Trophoblast cell (in vitro differentiated cells and primary cell): Measurements from ENCODE around the gene GRID1.

Source experiments
- DNase-seq, 2 donors: peaks; one replicate each; pipeline ENCODE4 v3.0.0-alpha.2; 2016
- H2AFZ ChIP-seq: 2 replicates; pipeline ENCODE4 v1.6.1; 2013; ENCODE audit warnings: low read length, moderate library complexity, mild to moderate bottlenecking; ENCODE audit not compliant: insufficient read depth, poor library complexity
- H2AK5ac ChIP-seq: 2 replicates; pipeline ENCODE4 v1.6.1; 2013; ENCODE audit warnings: mild to moderate bottlenecking, low read length
- H2BK120ac ChIP-seq: 2 replicates; pipeline ENCODE4 v1.6.1; 2013; ENCODE audit warnings: low read length, mild to moderate bottlenecking, moderate library complexity; ENCODE audit not compliant: insufficient read depth, poor library complexity
- H2BK12ac ChIP-seq: 2 replicates; pipeline ENCODE4 v1.6.1; 2013; ENCODE audit warnings: mild to moderate bottlenecking, low read length, moderate library complexity
- H2BK5ac ChIP-seq: 2 replicates; pipeline ENCODE4 v1.6.1; 2013; ENCODE audit warnings: low read length, low read depth, moderate library complexity, mild to moderate bottlenecking; ENCODE audit not compliant: poor library complexity
- H3K14ac ChIP-seq: 2 replicates; pipeline ENCODE4 v1.6.1; 2013; ENCODE audit warnings: mild to moderate bottlenecking, low read length
- H3K18ac ChIP-seq: 2 replicates; pipeline ENCODE4 v1.6.1; 2013; ENCODE audit warnings: mild to moderate bottlenecking, low read length
- H3K23ac ChIP-seq: 2 replicates; pipeline ENCODE4 v1.6.1; 2013; ENCODE audit warnings: low read length
- H3K27ac ChIP-seq: 2 replicates; pipeline ENCODE4 v1.5.1; 2013; ENCODE audit warnings: low read depth, mild to moderate bottlenecking, inconsistent platforms, low read length, moderate library complexity
- H3K27me3 ChIP-seq: 2 replicates; pipeline ENCODE4 v1.6.1; 2013; ENCODE audit warnings: inconsistent platforms, mild to moderate bottlenecking, low read length, moderate library complexity; ENCODE audit not compliant: insufficient read depth
- H3K36me3 ChIP-seq, 2 experiments: 1 replicate in 1 of 2; 2 replicates in 1 of 2; pipeline ENCODE4 v1.6.1; 2013; ENCODE audit warnings: low read length in 2 of 2, mild to moderate bottlenecking in 2 of 2, moderate library complexity in 1 of 2; ENCODE audit not compliant: insufficient read depth in 2 of 2, control insufficient read depth in 1 of 2
- H3K4ac ChIP-seq: 2 replicates; pipeline ENCODE4 v1.6.1; 2013; ENCODE audit warnings: low read depth, mild to moderate bottlenecking, low read length, moderate library complexity
- H3K4me1 ChIP-seq, 2 experiments: 1 replicate in 1 of 2; 2 replicates in 1 of 2; pipeline ENCODE4 v1.6.1; 2013; ENCODE audit warnings: low read length in 2 of 2, mild to moderate bottlenecking in 2 of 2, moderate library complexity in 1 of 2; ENCODE audit not compliant: insufficient read depth in 2 of 2, control insufficient read depth in 1 of 2
- H3K4me2 ChIP-seq: 2 replicates; pipeline ENCODE4 v1.6.1; 2013; ENCODE audit warnings: inconsistent platforms, mild to moderate bottlenecking, low read length, moderate library complexity
- H3K4me3 ChIP-seq: 2 replicates; pipeline ENCODE4 v1.5.1; 2013; ENCODE audit warnings: mild to moderate bottlenecking, low read depth, low read length, inconsistent platforms
- H3K79me1 ChIP-seq: one replicate; pipeline ENCODE4 v1.6.1; 2013; ENCODE audit warnings: low read length
- H3K79me2 ChIP-seq: 2 replicates; pipeline ENCODE4 v1.6.1; 2013; ENCODE audit warnings: low read length, mild to moderate bottlenecking; ENCODE audit not compliant: control insufficient read depth, insufficient read depth, poor library complexity
- H3K9ac ChIP-seq: 2 replicates; pipeline ENCODE4 v1.6.1; 2013; ENCODE audit warnings: mild to moderate bottlenecking, low read length
- H3K9me3 ChIP-seq: 2 replicates; pipeline ENCODE4 v1.6.1; 2013; ENCODE audit warnings: low read depth, mild to moderate bottlenecking, control low read depth, inconsistent platforms, low read length; ENCODE audit not compliant: insufficient read depth
- H4K12ac ChIP-seq: 2 replicates; pipeline ENCODE4 v1.6.1; 2013; ENCODE audit warnings: low read depth, mild to moderate bottlenecking, low read length, moderate library complexity
- H4K8ac ChIP-seq: 2 replicates; pipeline ENCODE4 v1.6.1; 2013; ENCODE audit warnings: low read depth, mild to moderate bottlenecking, low read length, moderate library complexity
- H4K91ac ChIP-seq: one replicate; pipeline ENCODE4 v1.6.1; 2013; ENCODE audit warnings: low read depth, mild to moderate bottlenecking, low read length, moderate library complexity
- WGBS: extraction: QIAGEN DNeasy Blood & Tissue Kit; methylation state at CpG from one replicate; pipeline ENCODE4 v1.1.7; 2013; ENCODE audit warnings: missing lambda C conversion rate; ENCODE audit not compliant: insufficient read length, insufficient coverage; ENCODE audit errors: extremely low coverage; 5-methylcytosine and 5-hydroxymethylcytosine counted together

Gene GRID1

DNA sequence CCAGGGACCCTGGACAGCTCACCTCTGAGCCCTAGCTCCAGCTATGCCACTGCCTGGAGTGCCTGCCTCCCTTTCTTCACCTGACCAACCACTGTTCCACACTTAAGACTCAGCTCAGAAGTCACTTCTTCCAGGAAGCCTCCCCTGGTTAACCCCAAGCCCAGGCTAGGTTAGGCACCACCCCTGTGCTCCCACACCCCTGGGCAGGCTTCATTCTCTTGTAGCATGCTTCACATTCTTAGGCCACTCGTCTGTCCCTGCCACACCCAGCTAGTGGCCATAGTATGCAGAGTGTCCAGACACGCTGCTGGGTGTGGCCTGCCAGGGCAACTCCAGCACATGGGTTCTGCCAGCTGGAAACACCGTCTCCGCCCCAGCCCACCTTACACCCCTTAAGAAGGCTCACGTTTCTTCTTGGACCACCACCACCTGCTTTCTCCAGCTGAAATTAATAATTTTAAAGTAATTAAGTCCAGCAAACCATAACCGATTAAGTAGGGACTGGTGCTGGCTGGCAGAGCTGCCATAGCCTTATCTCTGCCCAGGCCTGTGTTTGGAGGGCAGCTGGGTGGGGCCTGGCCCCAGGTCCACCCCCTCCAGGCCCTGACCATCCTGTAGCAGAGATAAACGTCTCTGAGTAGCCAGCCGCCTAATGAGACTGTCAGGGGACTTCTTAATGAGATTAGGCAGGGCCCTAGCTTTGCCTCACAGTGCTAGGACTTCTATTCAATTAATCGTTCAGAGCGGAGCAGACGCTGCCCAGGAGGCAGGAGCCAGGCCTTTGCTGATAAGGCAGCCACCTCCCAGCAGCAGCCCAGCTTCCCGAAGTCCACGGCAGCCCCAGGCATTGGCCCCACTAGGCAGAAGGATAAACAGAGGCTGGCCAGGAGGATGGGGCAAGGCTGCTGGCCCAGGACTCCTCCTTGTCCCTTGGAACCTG, 20.5 kb downstream of the GRID1 start:
- Histone ChIP-seq H3K79me1 (no peaks in the 10 kb centered on the region), H3K18ac (no peak overlapping the region), H3K23ac (no peak overlapping the region), H3K4me3 (no peak overlapping the region), H3K4ac (no peak overlapping the region), H3K14ac (no peak overlapping the region), H4K91ac (no peak overlapping the region), H3K27me3 (no peaks in the 10 kb centered on the region), H3K79me2 (no peaks in the 10 kb centered on the region), H3K4me1 (peaks cover 2 to 12% of the 10 kb centered on the region in 2 experiments), H2BK120ac (no peak overlapping the region), H3K4me2 (no peak overlapping the region), H2BK12ac (no peak overlapping the region), H3K9me3 (peaks cover 1% of the 10 kb centered on the region), H3K36me3 (no peaks in the 10 kb centered on the region), H4K12ac (no peak overlapping the region), H4K8ac (no peak overlapping the region), H2AFZ (no peak overlapping the region), H3K9ac (no peak overlapping the region), H3K27ac (no peak overlapping the region), H2BK5ac (no peak overlapping the region), H2AK5ac (no peak overlapping the region)
- no CpG with 5 or more reads among the region's 13 CpGs for WGBS
- DNase-seq = peak; percentile 36 to 52

DNA sequence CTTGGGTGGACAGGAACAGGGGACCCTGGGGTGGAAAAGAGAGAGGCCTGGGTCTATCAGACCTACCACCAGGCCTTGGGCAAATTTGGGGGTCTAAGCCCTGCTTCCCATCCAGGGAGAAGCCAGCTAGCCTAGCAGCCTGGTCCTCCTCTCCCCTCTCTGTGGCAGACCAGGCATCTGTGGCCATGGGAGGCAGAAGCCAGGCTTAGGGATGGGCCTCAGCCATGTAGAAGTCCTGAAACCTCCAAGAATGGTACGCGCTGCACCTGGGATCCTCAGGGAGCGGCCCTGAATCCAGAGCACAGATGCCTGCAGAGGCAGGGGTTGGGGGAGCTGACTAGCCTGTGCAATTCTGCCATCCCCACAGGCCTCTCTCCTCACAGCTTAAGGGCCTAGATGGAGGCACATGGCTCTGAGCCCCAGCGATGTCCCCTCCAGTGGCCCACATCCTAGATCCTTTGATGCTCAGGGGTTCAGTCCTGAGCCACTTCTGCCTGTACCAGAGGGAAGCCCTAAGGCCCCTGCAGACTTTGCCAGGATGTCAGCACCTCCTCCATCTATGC, 21.2 kb downstream of the GRID1 start:
- H3K9me3 ChIP-seq = peaks cover 1% of the 10 kb centered on the region
- no peak overlapping the region for H4K91ac ChIP-seq
- WGBS = no CpG with 5 or more reads among the region's 4 CpGs
- H3K18ac ChIP-seq = no peak overlapping the region
- no peak overlapping the region for H3K4ac ChIP-seq
- no peak overlapping the region for H3K4me2 ChIP-seq
- H2BK5ac ChIP-seq = no peak overlapping the region
- H2AK5ac ChIP-seq = no peak overlapping the region
- no peaks in the 10 kb centered on the region for H3K79me1 ChIP-seq
- no peak overlapping the region for H3K9ac ChIP-seq
- no peaks in the 10 kb centered on the region for H3K27me3 ChIP-seq
- no peak overlapping the region for H2BK12ac ChIP-seq
- H3K23ac ChIP-seq = no peak overlapping the region
- H3K36me3 ChIP-seq = no peaks in the 10 kb centered on the region
- H4K8ac ChIP-seq = no peak overlapping the region
- H3K4me3 ChIP-seq = no peak overlapping the region
- H3K14ac ChIP-seq = no peak overlapping the region
- H2AFZ ChIP-seq = no peak overlapping the region
- H3K4me1 ChIP-seq = peaks cover 2 to 12% of the 10 kb centered on the region in 2 experiments
- H2BK120ac ChIP-seq = no peak overlapping the region
- no peak overlapping the region for H3K27ac ChIP-seq
- DNase-seq = no peak
- no peaks in the 10 kb centered on the region for H3K79me2 ChIP-seq
- no peak overlapping the region for H4K12ac ChIP-seq

DNA sequence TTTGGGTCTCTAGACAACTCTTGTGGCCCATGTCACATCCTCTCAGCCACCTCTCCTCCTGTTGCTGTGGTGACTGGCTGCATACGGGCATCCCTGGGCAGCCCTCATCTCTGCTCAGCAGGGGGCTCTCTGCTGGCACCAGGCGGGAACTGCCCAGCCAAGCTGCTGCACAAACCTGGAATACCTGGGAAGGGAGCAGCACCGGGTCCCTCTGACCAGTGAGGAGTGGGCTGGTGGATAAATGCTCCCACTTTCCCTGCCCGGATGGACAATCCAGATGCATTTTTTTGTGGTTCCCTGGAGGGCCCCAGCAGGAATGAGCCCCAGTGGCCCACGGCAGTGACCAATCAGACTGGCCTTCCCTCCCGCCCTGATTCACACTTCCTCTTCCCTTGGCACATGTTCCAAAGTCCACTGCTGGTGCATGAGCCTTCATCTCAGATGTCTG, 21.9 kb downstream of the GRID1 start:
- Histone ChIP-seq H3K4me2 (no peak overlapping the region), H3K9ac (no peak overlapping the region), H3K27me3 (no peaks in the 10 kb centered on the region), H2AK5ac (no peak overlapping the region), H3K79me1 (no peaks in the 10 kb centered on the region), H2BK120ac (no peak overlapping the region), H2BK12ac (no peak overlapping the region), H3K9me3 (peaks cover 1% of the 10 kb centered on the region), H2AFZ (no peak overlapping the region), H3K4ac (no peak overlapping the region), H3K4me1 (peaks cover 2 to 12% of the 10 kb centered on the region in 2 experiments), H4K91ac (no peak overlapping the region), H4K12ac (no peak overlapping the region), H3K36me3 (no peaks in the 10 kb centered on the region), H4K8ac (no peak overlapping the region), H3K23ac (no peak overlapping the region), H2BK5ac (no peak overlapping the region), H3K79me2 (no peaks in the 10 kb centered on the region), H3K14ac (no peak overlapping the region), H3K18ac (no peak overlapping the region), H3K4me3 (no peak overlapping the region), H3K27ac (no peak overlapping the region)
- no peak for DNase-seq
- no CpG with 5 or more reads among the region's 6 CpGs for WGBS

DNA sequence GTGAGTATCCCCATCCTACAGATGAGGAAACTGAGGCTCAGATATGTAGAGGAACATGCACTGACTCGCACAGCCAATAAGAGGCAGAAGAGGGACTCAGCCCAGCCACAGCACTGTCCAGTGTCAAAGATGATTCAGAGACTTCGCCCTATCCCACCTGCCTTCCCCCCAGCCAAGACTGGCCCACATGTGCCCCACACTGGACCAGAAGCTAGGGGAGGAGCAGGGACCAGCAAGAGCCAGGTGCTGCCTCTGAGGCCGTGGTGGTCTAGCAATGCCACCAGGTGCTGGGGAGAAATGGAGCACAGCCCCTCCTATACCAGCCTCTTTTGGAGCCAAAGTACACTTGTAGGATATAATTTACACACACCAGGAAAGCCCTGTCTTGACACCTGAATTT, 22.3 kb downstream of the GRID1 start:
- no peaks in the 10 kb centered on the region for H3K36me3 ChIP-seq
- no peaks in the 10 kb centered on the region for H3K79me2 ChIP-seq
- DNase-seq = no peak
- H2BK5ac ChIP-seq = no peak overlapping the region
- no peak overlapping the region for H3K9ac ChIP-seq
- H2AK5ac ChIP-seq = no peak overlapping the region
- no peak overlapping the region for H2BK12ac ChIP-seq
- no CpG with 5 or more reads among the region's 3 CpGs for WGBS
- no peak overlapping the region for H2BK120ac ChIP-seq
- H4K8ac ChIP-seq = no peak overlapping the region
- peaks cover 1% of the 10 kb centered on the region for H3K9me3 ChIP-seq
- H3K27ac ChIP-seq = no peak overlapping the region
- H3K18ac ChIP-seq = no peak overlapping the region
- H4K12ac ChIP-seq = no peak overlapping the region
- no peaks in the 10 kb centered on the region for H3K27me3 ChIP-seq
- H3K14ac ChIP-seq = no peak overlapping the region
- no peak overlapping the region for H3K4me2 ChIP-seq
- H4K91ac ChIP-seq = no peak overlapping the region
- no peak overlapping the region for H3K23ac ChIP-seq
- H3K4me3 ChIP-seq = no peak overlapping the region
- no peak overlapping the region for H2AFZ ChIP-seq
- H3K79me1 ChIP-seq = no peaks in the 10 kb centered on the region
- no peak overlapping the region for H3K4ac ChIP-seq
- H3K4me1 ChIP-seq = peaks cover 2 to 12% of the 10 kb centered on the region in 2 experiments
